Ramos (cell line): Measurements from ENCODE around the gene RAPH1.

Experiments
- in situ Hi-C: fragments of 300-500 bp; cut with MboI; formaldehyde crosslinking; loops from one replicate; pipeline ENCODE4 v1.14.3; 2022; ENCODE audit warnings: low sequenced_read_pairs; ENCODE audit not compliant: unreplicated experiment

The RAPH1 gene, protein sequence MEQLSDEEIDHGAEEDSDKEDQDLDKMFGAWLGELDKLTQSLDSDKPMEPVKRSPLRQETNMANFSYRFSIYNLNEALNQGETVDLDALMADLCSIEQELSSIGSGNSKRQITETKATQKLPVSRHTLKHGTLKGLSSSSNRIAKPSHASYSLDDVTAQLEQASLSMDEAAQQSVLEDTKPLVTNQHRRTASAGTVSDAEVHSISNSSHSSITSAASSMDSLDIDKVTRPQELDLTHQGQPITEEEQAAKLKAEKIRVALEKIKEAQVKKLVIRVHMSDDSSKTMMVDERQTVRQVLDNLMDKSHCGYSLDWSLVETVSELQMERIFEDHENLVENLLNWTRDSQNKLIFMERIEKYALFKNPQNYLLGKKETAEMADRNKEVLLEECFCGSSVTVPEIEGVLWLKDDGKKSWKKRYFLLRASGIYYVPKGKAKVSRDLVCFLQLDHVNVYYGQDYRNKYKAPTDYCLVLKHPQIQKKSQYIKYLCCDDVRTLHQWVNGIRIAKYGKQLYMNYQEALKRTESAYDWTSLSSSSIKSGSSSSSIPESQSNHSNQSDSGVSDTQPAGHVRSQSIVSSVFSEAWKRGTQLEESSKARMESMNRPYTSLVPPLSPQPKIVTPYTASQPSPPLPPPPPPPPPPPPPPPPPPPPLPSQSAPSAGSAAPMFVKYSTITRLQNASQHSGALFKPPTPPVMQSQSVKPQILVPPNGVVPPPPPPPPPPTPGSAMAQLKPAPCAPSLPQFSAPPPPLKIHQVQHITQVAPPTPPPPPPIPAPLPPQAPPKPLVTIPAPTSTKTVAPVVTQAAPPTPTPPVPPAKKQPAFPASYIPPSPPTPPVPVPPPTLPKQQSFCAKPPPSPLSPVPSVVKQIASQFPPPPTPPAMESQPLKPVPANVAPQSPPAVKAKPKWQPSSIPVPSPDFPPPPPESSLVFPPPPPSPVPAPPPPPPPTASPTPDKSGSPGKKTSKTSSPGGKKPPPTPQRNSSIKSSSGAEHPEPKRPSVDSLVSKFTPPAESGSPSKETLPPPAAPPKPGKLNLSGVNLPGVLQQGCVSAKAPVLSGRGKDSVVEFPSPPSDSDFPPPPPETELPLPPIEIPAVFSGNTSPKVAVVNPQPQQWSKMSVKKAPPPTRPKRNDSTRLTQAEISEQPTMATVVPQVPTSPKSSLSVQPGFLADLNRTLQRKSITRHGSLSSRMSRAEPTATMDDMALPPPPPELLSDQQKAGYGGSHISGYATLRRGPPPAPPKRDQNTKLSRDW

DNA sequence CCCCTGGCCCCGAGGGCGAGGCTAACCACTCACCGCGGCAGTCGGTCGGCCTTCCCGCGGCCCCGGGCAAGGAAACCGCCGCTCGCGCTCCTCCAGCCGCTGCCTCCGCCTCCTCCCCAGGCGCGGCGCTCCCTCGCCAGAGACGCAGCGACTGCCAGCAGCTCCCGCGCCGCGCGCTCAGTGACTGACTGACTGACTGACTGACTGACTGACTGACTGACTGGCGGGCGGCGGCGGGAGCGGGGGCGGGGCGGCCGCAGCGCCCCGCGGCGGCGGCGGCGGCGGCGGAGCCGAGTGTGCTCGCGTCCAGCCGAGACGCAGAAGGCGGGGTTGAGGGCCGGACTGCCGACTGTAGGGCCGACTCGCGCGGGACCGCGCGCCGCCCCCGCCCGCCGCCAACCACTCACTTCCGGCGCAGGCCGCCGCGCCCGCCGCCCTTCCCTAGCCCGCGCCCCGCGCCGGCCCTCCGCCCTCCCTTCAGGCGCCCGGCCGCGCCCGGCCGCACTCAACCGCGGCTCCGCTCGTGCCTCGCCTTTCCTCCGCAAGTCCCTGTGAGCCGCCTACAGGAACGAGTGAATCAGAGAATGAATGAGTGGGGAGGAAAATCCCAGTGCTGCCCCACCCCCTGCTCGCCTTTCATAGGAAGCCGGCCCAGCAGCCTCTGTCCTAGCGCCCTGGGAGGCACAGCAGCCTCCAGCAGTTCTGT is at the start of gene RAPH1:
TSS of gene RAPH1 (minus strand) at position 224 of the 706 bp plus-strand sequence. CDS start 39,948 bp downstream, outside the sequence.
- in situ Hi-C loops, result no loop called here

DNA sequence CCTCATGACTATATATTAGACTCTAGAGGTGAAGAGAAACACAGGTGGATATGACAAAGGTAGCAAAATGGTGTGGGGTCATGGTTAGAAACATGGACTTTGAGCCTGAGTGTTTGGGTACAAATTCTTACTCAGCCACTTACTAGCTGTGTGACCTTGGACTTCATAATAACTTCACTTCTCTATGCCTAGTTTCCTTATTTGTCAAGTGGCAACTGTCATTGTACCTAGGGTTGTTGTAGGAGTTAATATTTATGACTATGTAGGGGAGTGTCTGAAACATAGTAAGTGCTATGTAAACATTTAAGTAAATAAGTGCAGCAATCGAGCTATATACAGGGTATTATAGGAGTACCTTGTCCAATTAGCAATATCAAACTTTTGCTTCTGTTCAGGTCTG is 49.7 kb upstream of the RAPH1 start:
- in situ Hi-C loops, result no loop called here

DNA sequence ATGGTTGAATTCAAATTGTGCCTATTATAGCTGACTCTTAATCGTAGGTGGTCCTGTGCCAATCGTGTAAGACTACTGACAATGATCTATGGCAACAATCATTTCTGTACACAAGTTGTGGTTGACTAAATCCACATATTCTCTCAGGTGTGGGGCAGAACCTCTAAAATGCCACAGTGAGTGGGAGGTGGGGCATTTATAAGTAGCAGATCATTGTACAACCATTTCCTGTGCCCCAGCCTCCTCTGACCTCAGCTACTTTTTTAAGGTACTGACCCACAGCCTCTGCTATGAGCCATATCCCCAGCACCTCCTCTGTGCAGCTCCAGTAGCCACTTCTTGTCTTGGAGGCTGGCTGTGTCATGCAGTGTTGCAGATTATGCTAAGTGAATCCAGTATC is 48.6 kb upstream of the RAPH1 start:
- in situ Hi-C loops, result no loop called here

DNA sequence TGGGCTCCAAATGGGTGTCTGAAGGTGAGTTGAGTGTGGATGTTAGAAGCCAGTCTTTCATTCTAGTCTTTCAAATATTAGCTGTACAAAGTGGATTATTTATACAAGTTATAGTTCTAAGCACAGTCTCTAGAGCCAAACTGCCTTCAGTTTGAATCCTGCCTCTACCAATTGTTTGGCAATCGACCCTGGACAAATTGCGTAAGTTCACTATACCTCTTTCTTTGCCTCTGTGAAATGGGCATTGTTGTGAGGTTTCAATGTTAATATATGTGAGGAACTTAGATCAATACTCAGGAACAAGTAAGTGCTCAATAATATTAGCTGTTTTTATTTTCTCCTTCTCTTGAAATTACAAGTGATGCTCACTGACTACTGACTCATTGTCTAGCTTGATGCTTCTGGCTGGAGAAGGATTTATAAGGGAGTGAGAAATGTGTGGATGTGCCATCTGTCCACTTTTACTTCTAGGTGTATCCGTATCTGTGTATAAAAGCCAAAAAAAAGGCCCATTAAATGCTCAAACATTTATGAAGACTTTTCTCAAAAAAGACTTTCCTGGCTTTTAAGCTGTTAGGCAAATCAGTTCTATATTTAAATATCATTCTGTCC is 48.1 kb upstream of the RAPH1 start:
- in situ Hi-C loops, result no loop called here

DNA sequence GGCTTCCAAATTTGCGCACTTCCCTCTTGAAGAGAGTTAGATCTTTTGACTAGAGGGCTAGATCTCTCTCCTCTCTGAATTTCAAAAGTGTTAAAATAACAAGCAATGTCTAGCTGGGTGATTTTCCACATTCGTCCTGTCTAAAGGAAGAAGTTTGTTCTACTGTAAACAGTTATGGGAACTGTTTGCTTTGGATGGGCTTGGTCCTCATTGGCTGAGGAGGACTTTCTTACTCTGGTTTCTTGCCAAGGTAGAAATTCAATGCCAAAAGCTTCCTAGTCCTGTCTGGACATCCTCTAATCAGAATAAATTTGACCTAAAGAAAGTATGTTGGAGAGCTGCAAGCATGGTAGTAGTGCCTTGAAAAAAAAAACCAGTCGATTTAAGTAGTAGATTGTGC is 47.4 kb upstream of the RAPH1 start:
- in situ Hi-C loops, result no loop called here

DNA sequence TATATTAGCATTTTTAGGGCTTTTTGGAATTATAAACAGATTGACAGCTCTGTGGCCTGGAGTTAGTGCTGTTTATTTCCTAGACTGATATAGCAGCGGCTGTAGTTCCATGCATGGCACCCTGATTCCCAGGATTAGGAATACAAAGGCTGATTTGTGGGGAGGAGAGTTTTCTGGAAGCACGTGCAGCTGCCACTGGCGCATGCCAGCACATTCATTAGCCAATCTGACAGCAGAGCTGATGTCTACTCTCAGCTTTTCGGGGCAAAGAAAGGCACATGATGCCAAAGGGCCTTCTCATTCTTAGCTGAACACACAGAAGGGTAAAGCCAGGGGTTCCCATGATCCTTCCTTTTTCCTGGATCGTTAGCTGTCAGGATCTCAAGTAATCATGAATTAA is 45.7 kb upstream of the RAPH1 start:
- in situ Hi-C loops, result no loop called here

DNA sequence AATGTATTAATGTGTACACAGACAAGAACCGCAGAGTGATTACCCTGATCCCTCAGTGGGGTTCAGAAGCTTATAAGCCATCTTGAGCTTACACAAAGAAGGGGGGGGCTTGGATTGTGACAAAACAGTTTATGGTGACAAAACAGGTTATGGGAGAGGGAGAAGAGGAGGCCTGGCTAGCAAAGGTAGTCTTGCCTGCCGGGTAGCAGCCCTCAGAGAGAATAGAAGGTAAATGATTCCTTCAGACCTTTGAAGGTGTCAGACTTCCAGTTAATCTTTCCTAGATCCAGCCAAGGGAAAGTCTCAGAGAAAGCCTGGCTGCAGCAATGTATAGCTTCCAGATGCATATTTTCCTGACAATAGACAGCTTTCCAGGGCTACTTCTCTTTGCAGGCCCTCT is 44.6 kb upstream of the RAPH1 start:
- in situ Hi-C loops, result no loop called here

DNA sequence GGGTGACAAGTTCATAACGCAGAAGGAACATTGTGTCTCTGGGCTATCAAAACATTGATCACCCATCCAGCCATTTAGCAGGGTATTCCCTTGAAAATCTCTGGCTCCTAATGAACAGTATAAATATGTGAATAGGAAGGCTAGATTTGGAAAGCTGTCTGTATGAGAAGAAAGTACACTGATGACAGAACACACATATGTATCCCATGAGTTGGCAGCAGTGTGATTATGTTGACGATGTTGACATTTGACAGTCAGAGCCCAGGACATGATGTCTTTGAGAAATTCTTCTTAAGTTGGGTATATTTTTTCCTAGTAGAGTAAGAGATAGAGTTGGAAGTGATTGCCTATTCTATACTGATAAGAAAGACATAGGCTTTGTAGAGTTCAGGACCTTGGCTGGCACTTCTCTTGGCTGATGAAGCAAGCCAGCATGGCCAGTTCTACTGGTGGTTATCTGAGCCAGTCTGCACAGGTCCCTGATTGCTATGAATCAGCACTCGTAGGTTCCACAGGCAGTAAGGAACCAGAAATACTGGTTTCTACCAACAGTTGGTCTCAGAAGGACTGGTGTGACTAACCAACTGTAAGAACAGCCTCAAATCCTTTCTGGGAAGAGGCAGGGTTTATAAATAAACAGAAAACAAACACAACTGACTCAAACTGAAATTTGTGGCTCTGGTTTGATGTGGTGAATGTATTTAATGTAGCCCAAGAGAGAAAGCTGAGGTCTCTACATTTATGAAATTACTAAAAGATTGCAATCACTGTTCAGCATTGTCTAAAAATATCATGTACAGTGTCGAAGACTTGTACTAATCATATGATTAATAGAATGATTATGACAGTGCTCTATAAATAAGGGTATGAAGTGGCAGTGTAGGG is 43.9 kb upstream of the RAPH1 start:
- in situ Hi-C loops, result no loop called here

DNA sequence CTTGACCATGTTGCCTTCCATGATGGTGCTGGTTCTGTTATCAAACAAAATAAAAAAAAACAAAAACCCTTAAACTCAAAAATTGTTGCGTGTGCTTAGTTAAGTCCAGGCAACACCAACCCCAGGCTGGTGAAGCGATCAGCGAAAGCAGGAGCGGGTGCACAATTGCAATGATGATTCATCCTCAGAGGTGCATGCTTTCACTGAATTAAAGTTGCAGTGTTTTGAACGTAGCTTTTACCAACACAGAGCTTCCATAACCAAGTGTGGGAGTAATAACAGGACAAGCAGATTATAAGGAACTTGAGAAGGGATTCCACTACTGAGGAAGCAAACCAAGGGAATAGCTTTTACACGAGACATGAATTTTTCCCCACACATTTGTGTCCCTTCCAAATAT is 39.7 kb upstream of the RAPH1 start:
- in situ Hi-C loops, result no loop called here

DNA sequence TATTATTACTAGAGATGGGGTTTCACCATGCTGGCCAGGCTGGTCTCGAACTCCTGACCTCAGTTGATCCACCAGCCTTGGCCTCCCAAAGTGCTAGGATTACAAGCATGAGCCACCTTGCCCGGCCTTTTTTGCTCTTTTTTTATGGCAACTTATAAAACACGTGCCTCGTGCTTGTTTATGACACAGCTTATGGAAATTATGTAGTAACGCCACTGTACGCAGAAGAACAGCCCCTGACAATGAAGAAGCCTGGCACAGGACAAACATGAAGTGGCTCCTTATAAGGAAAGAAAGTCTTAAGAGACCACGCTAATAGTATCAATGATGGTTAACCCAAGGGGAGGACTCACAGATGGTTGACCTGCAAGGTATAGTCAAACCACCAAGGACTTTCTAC is 37.2 kb upstream of the RAPH1 start:
- in situ Hi-C loops, result no loop called here

DNA sequence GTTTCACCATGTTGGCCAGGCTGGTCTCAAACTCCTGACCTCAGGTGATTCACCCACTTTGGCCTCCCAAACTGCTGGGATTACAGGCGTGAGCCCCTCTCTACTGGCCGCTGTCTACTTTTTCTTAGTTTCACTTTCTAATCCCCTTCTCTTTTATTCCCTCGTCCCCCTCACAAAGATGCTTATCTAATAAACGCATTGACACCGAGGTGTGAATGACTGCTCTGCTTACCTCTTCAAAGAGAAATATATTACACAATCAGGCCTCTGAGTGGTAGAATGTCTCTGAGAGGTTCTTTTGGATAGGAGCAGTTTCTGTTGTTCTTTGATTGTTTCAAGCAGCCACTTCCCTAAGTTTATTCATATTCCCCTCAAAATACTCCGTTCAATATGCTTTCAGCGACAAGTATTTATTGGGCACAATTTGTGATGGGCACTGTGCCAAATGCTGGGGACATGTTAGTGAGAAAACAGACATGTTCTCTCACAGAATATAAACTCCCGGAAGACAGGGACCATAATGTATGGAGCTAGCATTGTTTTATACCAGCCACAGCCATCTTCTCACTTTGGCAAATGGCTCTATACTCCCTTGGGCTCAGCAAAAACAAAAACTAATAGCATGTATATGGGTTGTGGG is 34.7 kb upstream of the RAPH1 start:
- in situ Hi-C loops, result no loop called here

DNA sequence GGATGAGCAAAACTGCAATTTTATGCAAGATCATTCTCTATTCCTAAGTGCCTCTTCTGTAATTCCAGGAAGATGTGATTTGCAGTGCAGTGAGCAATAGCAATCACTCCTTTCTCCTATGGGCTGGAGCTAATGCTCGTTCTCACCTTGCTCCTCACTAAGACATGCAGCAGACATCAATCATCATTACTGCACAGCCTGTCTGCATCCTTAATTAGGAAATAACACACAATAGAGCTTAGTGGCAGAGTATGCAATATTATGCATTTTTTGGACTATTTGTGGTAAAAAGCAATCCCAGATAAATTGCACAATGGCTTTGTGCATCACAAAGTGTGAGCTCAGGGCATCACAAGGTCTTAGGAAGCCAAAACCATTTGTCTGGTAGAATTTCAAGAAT is 32.6 kb upstream of the RAPH1 start:
- in situ Hi-C loops, result no loop called here

DNA sequence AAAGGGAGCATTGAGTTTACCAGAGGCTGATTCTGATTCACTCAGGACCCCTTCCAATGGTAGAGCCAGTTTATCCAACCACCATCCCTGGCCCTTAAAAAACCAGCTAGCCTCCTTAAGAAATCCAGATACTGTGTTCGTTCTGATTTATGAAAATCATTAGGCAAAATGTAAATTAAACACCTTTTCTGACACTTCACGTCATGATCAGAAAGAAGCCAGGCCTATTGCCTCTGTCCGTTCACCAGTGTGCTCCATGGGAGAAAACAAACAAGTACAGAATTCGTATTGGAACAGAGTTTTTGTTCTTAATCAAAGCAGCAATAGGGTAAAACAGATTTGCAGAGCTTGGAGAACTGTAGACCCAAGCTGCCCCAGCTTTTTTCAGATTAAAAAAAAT is 31.1 kb upstream of the RAPH1 start:
- in situ Hi-C loops, result no loop called here

DNA sequence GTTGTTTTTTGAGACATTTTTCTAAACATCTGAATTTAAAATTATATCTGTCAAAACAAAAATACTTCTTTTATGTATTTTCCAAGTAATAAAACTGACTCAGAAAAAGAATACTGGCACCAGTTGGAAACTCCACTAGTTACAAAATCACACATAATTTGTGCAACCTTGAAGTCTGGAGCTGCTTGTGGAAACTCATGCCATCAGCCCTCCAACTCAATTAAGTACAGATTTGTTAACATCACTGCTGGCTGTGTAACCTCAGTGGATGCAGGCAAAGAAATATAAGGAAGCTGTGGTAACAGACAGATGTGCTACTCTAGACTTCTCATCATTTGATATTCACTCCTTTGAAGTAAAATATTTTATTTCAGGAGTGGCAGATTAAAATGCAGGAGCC is 30.0 kb upstream of the RAPH1 start:
- in situ Hi-C loops, result no loop called here

DNA sequence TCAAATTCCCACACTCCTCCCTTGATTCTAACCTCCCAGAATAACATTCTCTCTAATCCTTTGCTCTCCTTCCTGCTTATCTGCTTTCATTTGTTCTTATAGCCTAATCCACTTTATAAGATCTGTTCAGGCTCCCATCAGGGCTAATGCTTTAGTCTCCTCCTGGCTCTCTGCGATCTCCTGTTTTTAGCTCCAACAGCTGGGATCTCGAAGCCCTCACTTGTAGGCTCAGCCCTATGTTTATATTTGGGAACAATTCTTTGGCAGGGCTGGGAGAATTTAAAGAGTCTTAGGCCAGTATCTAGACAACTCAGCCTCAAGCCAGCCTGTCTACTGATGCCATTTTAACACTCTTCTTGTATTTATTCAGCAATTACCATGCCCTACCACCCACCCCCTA is 27.2 kb upstream of the RAPH1 start:
- in situ Hi-C loops, result no loop called here

DNA sequence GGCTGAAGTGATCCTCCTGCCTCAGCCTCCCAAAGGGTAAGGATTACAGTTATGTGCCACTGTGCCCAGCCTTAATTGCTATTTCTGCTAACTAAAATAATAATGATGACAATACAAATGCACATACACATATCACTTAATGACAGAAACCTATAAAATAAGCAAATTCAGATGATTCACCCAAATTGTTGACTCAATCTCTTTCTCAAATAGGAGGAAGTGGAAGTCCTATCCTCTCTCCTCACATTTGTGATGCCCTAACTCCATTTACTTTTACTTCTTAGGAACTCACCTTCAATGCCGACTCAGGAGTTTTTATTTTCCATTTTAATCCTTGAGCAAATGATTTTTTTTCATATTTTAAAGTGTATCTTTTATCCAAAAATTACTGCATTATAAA is 24.5 kb upstream of the RAPH1 start:
- in situ Hi-C loops, result no loop called here

DNA sequence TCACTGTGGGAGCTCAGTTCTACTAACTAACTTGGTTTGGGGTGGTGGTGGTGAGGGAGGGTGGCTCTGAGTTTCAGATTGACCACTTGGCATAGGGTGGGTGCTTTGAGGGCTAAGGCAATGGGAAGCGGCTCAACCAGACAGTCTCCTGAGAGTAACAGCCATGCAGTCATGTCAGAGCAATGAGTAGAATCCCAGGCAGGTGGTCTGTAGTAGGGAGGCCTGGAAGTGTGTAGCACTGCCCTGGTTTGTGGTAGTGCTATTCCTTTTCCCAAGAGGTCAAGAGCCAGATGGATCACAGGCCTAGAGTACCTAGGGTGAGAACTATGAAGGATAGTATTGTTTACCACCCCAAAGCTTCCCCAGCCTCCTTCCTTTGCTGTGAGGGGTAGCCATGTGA is 18.7 kb upstream of the RAPH1 start:
- in situ Hi-C loops, result no loop called here

DNA sequence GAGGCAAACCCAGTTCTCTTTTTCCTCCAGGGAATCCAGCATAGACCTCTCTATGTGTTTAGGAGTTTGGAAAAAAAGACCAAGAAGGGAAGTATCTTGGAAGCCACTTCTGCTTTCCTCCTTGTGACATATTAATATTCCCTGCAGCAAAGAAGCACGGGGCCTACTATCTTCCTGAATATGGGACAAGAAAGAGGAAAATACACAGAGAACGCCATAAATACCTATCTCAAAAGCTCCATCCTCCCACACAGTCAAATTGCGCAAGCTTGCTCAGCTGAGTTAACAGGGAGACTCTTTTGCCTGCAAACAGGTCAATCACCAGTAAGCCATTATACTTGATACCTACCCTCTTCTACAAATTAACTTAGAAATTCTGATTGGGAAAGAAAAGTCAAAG is 16.7 kb upstream of the RAPH1 start:
- in situ Hi-C loops, result no loop called here
